Stimulated activated CD8-positive, alpha-beta memory T cell treated with anti-CD3 and anti-CD28 coated beads, Interleukin-12 subunit alpha, Interleukin-12 subunit beta, amount 100 ng/mL, for 24 hours (primary cell): Measurements from ENCODE around the gene F8.
"Not testable (repeated sequence)": the region's sequence is repeated elsewhere in the genome, so short reads cannot be mapped to it uniquely, and the experiment has no call there.

Source experiments
- DNase-seq: peaks from one replicate; pipeline ENCODE4 v3.0.0-alpha.2; 2020; ENCODE audit errors: extremely low read depth

F8 gene

GRCh38 chrX:154816326-154816898 is 206.1 kb downstream of the F8 start:
- not testable (repeated sequence) for DNase-seq

GRCh38 chrX:154815274-154815818 is 207.2 kb downstream of the F8 start:
- DNase-seq, result no peak

- DNase-seq, result no peak
These were observed 208.7 kb downstream of the F8 start for GRCh38 chrX:154813801-154814200.

GRCh38 chrX:154812341-154813101 is 210.0 kb downstream of the F8 start:
- no peak for DNase-seq

- no peak for DNase-seq
These were observed 212.4 kb downstream of the F8 start for GRCh38 chrX:154809939-154810665.

GRCh38 chrX:154806837-154807501 is 215.6 kb downstream of the F8 start:
- DNase-seq, result no peak

GRCh38 chrX:154805696-154806091 is 216.8 kb downstream of the F8 start:
- DNase-seq, result no peak

GRCh38 chrX:154804957-154805695 is 217.4 kb downstream of the F8 start, which contains the start of gene MPP1:
Gene MPP1, minus strand, starts transcription at chrX:154805485. Its CDS starts 112 bp downstream, at chrX:154805373.
- peak; percentile 28 for DNase-seq

GRCh38 chrX:154804261-154804956 is 218.1 kb downstream of the F8 start:
- no peak for DNase-seq

GRCh38 chrX:154802947-154803346 is 219.6 kb downstream of the F8 start:
- DNase-seq, result no peak

GRCh38 chrX:154800478-154801210 is 221.9 kb downstream of the F8 start:
- no peak for DNase-seq

GRCh38 chrX:154799556-154800348 is 222.8 kb downstream of the F8 start:
- DNase-seq, result no peak

GRCh38 chrX:154797006-154797405 is 225.5 kb downstream of the F8 start:
- no peak for DNase-seq

- DNase-seq, result no peak
These were observed 227.5 kb downstream of the F8 start for GRCh38 chrX:154795016-154795415.

GRCh38 chrX:154793084-154793795 is 229.3 kb downstream of the F8 start:
- no peak for DNase-seq

GRCh38 chrX:154791939-154792338 is 230.6 kb downstream of the F8 start:
- DNase-seq, result no peak

- no peak for DNase-seq
These were observed 231.1 kb downstream of the F8 start for GRCh38 chrX:154791467-154791866.
